Ishikawa (cell line): Measurements from ENCODE around the gene FOXJ3.

Experiments
- CEBPB ChIP-seq: IDR thresholded peaks from 2 replicates; pipeline ENCODE4 v1.6.1; 2012
- CREB1 ChIP-seq: IDR thresholded peaks from 2 replicates; pipeline ENCODE4 v1.6.1; 2012; ENCODE audit warnings: low read depth
- EGR1 ChIP-seq: IDR thresholded peaks from 2 replicates; pipeline ENCODE4 v1.6.1; 2012
- EP300 ChIP-seq: IDR thresholded peaks from 2 replicates; pipeline ENCODE4 v1.6.1; 2012; ENCODE audit warnings: borderline replicate concordance
- FOXM1 ChIP-seq: IDR thresholded peaks from 2 replicates; pipeline ENCODE4 v1.6.1; 2012; ENCODE audit warnings: low read depth, borderline replicate concordance
- NFIC ChIP-seq: IDR thresholded peaks from 2 replicates; pipeline ENCODE4 v1.6.1; 2012
- RAD21 ChIP-seq: IDR thresholded peaks from 2 replicates; pipeline ENCODE4 v1.6.1; 2012; ENCODE audit warnings: low read depth
- TAF1 ChIP-seq: IDR thresholded peaks from 2 replicates; pipeline ENCODE4 v1.6.1; 2012; ENCODE audit warnings: low read depth, mild to moderate bottlenecking
- TCF12 ChIP-seq: IDR thresholded peaks from 2 replicates; pipeline ENCODE4 v1.6.1; 2012; ENCODE audit warnings: low read depth
- TEAD4 ChIP-seq: IDR thresholded peaks from 2 replicates; pipeline ENCODE4 v1.6.1; 2012
- YY1 ChIP-seq: IDR thresholded peaks from 2 replicates; pipeline ENCODE4 v1.6.1; 2012; ENCODE audit warnings: low read depth
- ZBTB7A ChIP-seq: IDR thresholded peaks from 2 replicates; pipeline ENCODE4 v1.6.1; 2012; ENCODE audit warnings: low read depth
- TF ChIP-seq, protein P1 (sequence below): IDR thresholded peaks from 2 replicates; pipeline ENCODE4 v1.6.1; 2012
- TF ChIP-seq, protein P2 (sequence below): IDR thresholded peaks from 2 replicates; pipeline ENCODE4 v1.6.1; 2012; ENCODE audit warnings: low read depth, mild to moderate bottlenecking
- TF ChIP-seq, protein P3 (sequence below): IDR thresholded peaks from 2 replicates; pipeline ENCODE4 v1.6.1; 2012

FOXJ3 gene

DNA sequence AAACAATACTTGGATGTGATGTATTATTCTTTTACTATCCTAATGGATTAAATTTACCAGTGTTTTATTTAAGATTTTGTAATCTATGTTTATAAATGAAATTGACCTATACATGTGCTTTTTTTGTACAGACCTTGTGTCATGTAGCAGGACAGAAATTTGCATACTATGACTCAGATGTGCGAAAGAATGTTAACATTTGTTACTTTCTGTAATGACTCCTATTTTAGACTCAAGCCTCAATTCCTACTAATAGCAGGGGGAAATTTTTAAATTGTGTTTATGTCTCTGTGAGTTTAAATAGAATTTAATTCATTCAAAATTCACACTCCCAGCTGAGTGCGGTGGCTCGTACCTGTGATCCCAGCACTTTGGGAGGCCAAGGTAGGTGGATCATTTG, 23.8 kb upstream of the FOXJ3 start:
- TF ChIP-seq FOXM1 (no peak), TAF1 (no peak), YY1 (no peak), CEBPB (no peak), ZBTB7A (no peak)

DNA sequence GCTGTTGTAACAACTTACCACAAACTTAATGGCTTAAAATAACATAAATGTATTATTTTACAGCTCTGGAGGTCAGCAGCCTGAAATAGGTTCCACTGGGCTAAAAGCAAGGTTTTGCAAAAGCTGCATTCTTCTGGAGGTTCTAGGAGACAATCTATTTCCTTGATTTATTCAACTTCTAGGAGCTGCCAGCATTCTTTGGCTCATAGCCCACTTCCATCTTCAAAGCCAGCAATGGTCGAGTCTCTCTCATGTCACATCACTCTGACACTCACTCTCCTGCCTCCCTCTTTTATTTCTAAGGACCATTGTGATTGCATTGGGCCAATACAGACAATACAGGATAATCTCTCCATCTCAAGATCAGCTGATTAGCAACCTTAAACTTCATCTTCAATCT, 15.1 kb upstream of the FOXJ3 start:
- TF ChIP-seq TCF12 (no peak), NFIC (no peak), TEAD4 (no peak), ZBTB7A (no peak)
- TF ChIP-seq, protein P1, sequence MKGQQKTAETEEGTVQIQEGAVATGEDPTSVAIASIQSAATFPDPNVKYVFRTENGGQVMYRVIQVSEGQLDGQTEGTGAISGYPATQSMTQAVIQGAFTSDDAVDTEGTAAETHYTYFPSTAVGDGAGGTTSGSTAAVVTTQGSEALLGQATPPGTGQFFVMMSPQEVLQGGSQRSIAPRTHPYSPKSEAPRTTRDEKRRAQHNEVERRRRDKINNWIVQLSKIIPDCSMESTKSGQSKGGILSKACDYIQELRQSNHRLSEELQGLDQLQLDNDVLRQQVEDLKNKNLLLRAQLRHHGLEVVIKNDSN = no peak
- TF ChIP-seq, protein P2, sequence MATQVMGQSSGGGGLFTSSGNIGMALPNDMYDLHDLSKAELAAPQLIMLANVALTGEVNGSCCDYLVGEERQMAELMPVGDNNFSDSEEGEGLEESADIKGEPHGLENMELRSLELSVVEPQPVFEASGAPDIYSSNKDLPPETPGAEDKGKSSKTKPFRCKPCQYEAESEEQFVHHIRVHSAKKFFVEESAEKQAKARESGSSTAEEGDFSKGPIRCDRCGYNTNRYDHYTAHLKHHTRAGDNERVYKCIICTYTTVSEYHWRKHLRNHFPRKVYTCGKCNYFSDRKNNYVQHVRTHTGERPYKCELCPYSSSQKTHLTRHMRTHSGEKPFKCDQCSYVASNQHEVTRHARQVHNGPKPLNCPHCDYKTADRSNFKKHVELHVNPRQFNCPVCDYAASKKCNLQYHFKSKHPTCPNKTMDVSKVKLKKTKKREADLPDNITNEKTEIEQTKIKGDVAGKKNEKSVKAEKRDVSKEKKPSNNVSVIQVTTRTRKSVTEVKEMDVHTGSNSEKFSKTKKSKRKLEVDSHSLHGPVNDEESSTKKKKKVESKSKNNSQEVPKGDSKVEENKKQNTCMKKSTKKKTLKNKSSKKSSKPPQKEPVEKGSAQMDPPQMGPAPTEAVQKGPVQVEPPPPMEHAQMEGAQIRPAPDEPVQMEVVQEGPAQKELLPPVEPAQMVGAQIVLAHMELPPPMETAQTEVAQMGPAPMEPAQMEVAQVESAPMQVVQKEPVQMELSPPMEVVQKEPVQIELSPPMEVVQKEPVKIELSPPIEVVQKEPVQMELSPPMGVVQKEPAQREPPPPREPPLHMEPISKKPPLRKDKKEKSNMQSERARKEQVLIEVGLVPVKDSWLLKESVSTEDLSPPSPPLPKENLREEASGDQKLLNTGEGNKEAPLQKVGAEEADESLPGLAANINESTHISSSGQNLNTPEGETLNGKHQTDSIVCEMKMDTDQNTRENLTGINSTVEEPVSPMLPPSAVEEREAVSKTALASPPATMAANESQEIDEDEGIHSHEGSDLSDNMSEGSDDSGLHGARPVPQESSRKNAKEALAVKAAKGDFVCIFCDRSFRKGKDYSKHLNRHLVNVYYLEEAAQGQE = no peak

DNA sequence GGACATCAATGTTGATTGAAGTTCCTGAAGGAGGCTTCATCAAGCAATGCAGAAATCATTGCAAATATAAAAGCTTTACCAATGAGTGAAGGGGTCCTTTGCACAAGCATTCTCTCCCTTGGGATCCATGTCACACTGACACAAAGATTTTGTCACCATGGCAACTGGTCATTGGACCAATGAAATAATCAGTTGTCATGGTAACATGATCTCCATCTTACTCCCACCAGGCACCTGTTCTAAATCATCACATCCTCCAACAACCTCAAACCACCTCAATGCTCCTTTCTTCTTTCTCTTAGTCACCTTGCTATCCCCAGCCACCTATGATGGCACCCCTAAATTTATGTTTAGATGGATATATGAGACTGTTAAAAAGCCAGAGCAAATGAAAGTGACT, 13.5 kb upstream of the FOXJ3 start:
- TF ChIP-seq, protein P2 = no peak
- TF ChIP-seq RAD21 (no peak), TAF1 (no peak), CEBPB (no peak), TCF12 (no peak), EGR1 (no peak), CREB1 (no peak), ZBTB7A (no peak), TEAD4 (no peak), FOXM1 (no peak), EP300 (no peak), YY1 (no peak), NFIC (no peak)
- TF ChIP-seq, protein P3, sequence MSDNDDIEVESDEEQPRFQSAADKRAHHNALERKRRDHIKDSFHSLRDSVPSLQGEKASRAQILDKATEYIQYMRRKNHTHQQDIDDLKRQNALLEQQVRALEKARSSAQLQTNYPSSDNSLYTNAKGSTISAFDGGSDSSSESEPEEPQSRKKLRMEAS = no peak
- TF ChIP-seq, protein P1 = no peak

DNA sequence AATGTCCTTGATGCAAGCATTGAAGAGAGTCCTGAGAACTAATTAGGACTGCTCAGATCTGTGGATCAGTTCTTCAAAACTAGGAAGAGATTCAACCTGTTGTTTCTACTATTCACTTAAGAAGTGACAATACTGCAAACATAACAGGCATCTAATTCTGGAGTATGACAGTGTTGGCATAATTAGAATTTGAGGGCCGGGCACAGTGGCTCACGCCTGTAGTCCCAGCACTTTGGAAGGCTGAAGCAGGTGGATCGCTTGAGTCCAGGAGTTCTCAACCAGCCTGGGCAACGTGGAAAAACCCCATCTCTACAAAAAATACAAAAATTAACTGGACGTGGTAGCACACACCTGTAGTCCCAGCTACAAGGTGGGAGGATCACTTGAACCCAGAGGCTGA, 8.0 kb upstream of the FOXJ3 start:
- no peak for TF ChIP-seq FOXM1
- TF ChIP-seq NFIC = no peak
- TF ChIP-seq EGR1 = no peak
- no peak for TF ChIP-seq TCF12
- no peak for TF ChIP-seq TAF1

DNA sequence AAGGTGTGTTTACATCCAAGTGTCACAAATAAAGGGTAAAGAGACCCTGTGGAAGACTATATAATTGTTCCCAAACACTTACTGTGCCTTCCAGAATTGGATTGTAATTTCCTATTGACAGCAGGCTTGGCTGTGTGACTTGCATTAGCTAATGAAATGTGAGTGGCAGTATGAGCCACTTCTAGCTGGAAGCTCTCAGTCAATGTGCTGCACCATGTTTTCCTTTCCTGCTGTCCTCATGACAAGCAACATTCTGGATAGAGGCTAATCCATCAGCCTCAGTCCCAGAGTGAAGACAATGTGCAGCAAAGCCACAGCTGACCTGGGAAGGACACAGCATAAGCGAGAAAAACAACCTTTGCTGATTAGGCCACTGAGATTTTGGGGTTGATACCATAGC, 5.9 kb upstream of the FOXJ3 start:
- TF ChIP-seq TEAD4 (no peak), RAD21 (no peak), CEBPB (no peak), TAF1 (no peak), FOXM1 (no peak), NFIC (no peak), YY1 (no peak), TCF12 (no peak), EGR1 (no peak), CREB1 (no peak), ZBTB7A (no peak), EP300 (no peak)
- TF ChIP-seq, protein P2 = no peak
- TF ChIP-seq, protein P1 = no peak
- TF ChIP-seq, protein P3 = no peak
